NCI-H69 (cell line): ENCODE measurements around the gene SUMF2.
"Not testable (repeated sequence)": the region's sequence is repeated elsewhere in the genome, so short reads cannot be mapped to it uniquely, and the experiment has no call there.

Source experiments
- DNase-seq: peaks from one replicate; lab custom pipeline; 2025; lab: John Stamatoyannopoulos, UW

SUMF2 gene

GRCh38 chr7:56063882-56064625, at the start of gene SUMF2:
TSS of gene SUMF2 (plus strand) at chr7:56064286. CDS start at chr7:56064312, 26 bp downstream.
- DNase-seq, result peak; percentile 94

DNA sequence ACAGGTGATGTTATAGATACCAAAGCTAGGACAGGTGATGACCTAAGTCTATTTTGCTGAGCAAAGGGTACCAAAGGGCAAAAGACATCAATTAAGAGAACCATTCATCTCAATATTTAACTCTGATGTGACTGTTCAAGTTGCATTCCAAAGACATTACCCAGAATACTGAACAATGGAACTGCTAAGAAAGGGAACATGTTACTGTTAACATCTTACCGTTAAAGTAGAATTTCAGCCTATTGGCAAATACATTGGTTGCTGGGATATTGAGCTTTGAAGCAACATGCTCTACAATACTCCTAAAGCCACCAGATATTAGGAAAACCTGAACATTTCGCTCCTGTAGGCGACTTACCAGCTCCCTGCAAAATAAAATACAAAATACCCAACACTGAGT, 47.1 kb upstream of the SUMF2 start:
- DNase-seq, result not testable (repeated sequence)

- no peak for DNase-seq
Observed at GRCh38 chr7:56019501-56019900, 44.6 kb upstream of the SUMF2 start.

DNA sequence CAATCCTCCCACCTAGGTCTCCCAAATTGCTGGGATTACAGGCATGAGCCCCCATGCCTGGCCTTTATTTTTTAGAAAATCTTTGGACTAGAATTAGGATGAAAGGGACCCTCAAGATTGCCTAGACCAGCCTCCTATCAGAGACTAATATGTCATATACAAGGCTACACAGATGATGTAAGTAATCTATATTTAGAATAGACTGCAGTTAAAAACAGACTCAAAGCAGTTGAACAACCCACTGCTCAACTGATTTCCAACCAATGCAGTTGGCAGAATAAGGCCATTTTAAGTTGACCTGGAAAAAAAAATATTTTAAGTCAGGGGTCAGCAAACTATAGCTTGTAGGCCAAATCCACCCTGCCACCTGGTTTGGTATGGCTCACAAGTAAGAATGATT, 40.6 kb upstream of the SUMF2 start:
- DNase-seq, result no peak

GRCh38 chr7:56026538-56026937, 37.5 kb upstream of the SUMF2 start:
- peak; percentile 69 for DNase-seq

DNA sequence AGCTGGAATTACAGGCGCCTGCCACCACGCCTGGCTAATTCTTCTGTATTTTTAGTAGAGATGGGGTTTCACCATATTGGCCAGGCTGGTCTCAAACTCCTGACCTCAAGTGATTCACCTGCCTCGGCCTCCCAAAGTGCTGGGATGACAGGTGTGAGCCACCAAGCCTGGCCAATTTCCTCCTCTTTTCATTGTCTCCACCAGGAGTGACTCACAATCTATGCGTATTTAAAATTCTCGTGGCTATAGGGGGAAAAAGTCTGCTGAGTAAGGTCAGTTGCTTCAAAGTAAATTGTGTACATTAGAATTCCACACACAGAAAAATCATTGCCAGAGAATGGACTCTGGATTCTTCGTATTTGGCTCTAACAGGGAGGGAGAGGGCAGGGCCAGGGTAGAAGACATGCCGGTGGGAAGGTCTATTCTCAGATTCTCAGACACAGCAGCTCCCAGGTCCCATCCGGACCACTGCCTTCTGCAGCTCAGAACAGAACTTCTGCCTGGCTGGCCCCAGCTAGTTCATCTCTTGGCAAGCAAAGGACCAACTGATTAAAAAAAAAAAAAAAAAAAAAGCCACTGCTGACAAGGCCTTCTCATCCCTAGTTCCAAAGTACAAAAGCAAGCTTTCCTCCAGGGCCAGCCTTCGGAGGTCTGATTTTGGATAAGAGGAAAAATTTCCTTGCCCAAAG, 35.0 kb upstream of the SUMF2 start:
- DNase-seq, result peak; percentile 6

GRCh38 chr7:56030340-56030739, 33.7 kb upstream of the SUMF2 start:
- no peak for DNase-seq

GRCh38 chr7:56031556-56031955, 32.5 kb upstream of the SUMF2 start:
- not testable (repeated sequence) for DNase-seq

DNA sequence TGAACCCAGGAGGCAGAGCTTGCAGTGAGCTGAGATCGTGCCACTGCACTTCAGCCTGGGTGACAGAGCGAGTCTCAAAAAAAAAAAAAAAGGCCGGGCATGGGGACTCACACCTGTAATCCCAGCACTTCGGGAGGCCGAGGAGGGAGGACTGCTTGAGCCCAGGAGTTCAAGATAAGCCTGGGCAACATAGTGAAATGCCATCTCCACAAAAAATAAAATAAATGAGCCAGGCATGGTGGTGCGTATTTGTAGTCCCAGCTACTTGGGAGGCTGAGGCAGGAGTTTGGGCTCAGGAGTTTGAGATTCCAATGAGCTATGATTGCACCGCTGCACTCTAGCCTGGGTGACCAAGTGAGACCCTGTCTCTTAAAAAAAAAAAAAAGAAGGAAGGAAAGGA, 31.5 kb upstream of the SUMF2 start:
- DNase-seq, result not testable (repeated sequence)

- peak; percentile 97 for DNase-seq
Observed at GRCh38 chr7:56033671-56034432, 30.2 kb upstream of the SUMF2 start.

DNA sequence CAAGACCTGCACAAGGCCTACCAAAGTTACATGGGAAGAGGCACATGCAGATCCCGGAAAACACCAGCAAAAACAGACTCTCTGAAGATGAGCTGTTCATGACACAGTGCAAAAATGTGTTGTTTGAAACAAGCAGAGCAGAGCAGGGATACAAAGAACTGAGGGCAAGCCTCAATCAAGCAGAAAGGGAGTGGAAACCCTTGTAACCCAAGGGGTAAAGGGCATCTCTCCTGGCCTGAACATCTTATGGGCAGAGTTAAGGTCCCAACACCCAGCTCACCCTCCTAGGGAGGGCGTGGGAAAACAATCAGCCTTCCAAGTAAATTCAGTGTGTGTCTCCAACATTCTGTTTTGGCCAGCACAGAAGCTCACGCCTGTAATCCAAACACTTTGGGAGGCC, 23.4 kb upstream of the SUMF2 start:
- no peak for DNase-seq

- not testable (repeated sequence) for DNase-seq
Observed at GRCh38 chr7:56045758-56046157, 18.3 kb upstream of the SUMF2 start.

- DNase-seq, result no peak
Observed at GRCh38 chr7:56046721-56047445, 17.2 kb upstream of the SUMF2 start.

- not testable (repeated sequence) for DNase-seq
Observed at GRCh38 chr7:56047446-56048116, 16.5 kb upstream of the SUMF2 start.

DNA sequence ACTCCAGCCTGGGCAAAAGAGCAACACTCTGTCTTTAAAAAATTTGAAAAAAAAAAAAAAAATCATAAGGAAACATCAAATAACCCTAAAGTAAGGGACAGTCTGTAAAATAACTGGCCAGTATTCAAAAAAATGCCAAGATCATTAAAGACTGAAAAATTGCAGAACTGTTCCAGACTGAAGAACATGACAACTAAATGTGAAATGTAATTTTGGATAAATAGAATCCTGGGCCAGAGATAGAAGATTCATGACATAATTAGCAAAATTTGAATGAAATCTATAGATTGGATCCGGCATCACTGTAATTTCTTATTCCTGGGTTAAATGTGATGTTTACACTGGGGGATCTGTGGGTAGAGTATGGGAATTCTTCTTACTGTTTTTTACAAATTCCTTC, 15.8 kb upstream of the SUMF2 start:
- DNase-seq, result no peak

GRCh38 chr7:56048763-56049162, 15.3 kb upstream of the SUMF2 start:
- peak; percentile 82 for DNase-seq

GRCh38 chr7:56051053-56051338, 13.1 kb upstream of the SUMF2 start:
- no peak for DNase-seq

DNA sequence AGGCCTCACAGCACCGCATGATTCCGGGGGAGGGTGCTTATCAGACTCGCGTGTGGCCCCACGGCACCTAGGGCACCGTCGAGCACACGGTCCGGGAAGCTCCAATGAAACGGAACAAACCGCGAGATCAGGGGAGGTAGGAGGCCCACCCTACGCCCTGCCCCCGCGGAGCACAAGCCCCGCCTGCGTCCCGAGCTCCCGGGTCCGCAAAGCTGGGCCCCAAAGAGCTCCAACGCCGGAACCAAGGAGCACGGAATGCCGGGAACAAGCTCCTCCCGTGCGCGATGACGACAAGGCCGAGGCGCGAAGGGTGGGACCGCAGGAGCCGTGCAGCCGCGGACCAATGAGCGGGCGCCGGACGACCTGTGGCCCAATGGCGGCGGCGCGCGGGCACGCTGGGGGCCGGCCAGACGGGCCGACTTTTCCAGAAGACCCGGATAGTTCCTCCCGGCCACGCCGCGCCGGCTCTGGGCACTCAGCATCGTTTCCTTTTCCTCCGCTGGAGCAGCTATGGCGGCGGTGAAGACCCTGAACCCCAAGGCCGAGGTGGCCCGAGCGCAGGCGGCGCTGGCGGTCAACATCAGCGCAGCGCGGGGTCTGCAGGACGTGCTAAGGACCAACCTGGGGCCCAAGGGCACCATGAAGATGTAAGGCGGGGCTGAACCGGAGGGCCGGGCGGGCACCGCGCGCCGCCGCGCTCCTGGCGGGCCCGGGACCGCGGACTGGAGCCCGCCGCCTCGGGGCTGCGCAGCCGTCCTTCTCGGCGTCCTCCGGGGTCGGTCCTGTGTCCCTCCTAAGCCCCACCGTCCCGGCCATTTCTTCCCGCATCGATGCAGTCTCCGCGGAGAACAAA, 12.5 kb upstream of the SUMF2 start, which contains the start of the genes CCT6A and PSPH:
Gene CCT6A, plus strand, starts transcription at position 427 of the 853 bp plus-strand sequence. Its CDS starts 84 bp downstream, at position 511.
Gene PSPH, minus strand, starts transcription at position 106 of the 853 bp plus-strand sequence. CDS start 30,232 bp downstream, outside the sequence.
- peak; percentile 99 for DNase-seq

GRCh38 chr7:56053379-56053778, 10.7 kb upstream of the SUMF2 start:
- DNase-seq, result no peak

- DNase-seq, result no peak
Observed at GRCh38 chr7:56053993-56054392, 10.1 kb upstream of the SUMF2 start.
